ENCODE results near the gene CRTC2.

GRCh38 chr1:153936011-153936802 lies 22.2 kb downstream of the CRTC2 start:
- TF ChIP-seq CTCF (IDR thresholded peaks at IDR 0.05) (no peak), POLR2A (IDR thresholded peaks at IDR 0.05) (no peak)
